GM12878 (cell line): ENCODE results near the gene MCCD1. TPM values are rescaled to one million over a fixed set of nuclear protein-coding genes. Genes with fewer than 3 reads are reported as not detected.

Source experiments
- CEBPB ChIP-seq, 2 experiments: fragments of 150-350 bp in 1 of 2; IDR thresholded peaks; 2 replicates each; pipeline ENCODE4 v1.6.1; 2012 to 2014; ENCODE audit warnings: low read depth in 2 of 2, low read length in 2 of 2, borderline replicate concordance in 1 of 2, inconsistent platforms in 1 of 2
- E2F4 ChIP-seq: IDR thresholded peaks from 2 replicates; pipeline ENCODE4 v1.6.1; 2012; ENCODE audit warnings: low read depth, low read length, improper control_type of control experiment
- FOXM1 ChIP-seq: IDR thresholded peaks from 2 replicates; pipeline ENCODE4 v1.6.1; 2012; ENCODE audit warnings: low read depth, mild to moderate bottlenecking, inconsistent platforms, low read length, moderate library complexity
- IKZF1 ChIP-seq: fragments of 450-650 bp; conservative IDR thresholded peaks from 2 replicates; pipeline ENCODE4 v1.6.1; 2017; ENCODE audit warnings: antibody characterized with exemption, mild to moderate bottlenecking
- NKRF ChIP-seq: fragments of 450-650 bp; conservative IDR thresholded peaks from 2 replicates; pipeline ENCODE4 v1.6.1; 2017; ENCODE audit warnings: mild to moderate bottlenecking, moderate library complexity
- POLR2AphosphoS5 ChIP-seq: IDR thresholded peaks from 2 replicates; pipeline ENCODE4 v1.6.1; 2011; ENCODE audit warnings: mild to moderate bottlenecking, low read length, inconsistent platforms
- ZBTB11 ChIP-seq: fragments of 450-650 bp; formaldehyde crosslinking; IDR thresholded peaks from 2 replicates; pipeline ENCODE4 v1.5.0; 2022; ENCODE audit warnings: mild to moderate bottlenecking, missing genetic modification characterization
- ZNF24 ChIP-seq: fragments of 450-650 bp; IDR thresholded peaks from 2 replicates; pipeline ENCODE4 v1.6.1; 2017; ENCODE audit warnings: antibody characterized with exemption, mild to moderate bottlenecking
- ZNF687 ChIP-seq: fragments of 450-650 bp; IDR thresholded peaks from 2 replicates; pipeline ENCODE4 v1.6.1; 2017; ENCODE audit warnings: mild to moderate bottlenecking, moderate library complexity
- polyA plus RNA-seq, 11 experiments: library from polyadenylated mRNA; depleted of rRNA in 4 of 11; unstranded in 6 of 11; stranded (reverse) in 5 of 11; fragments of >200 nt; fragmentation: Nextera tagmentation in 4 of 11; fragmentation: Illumina TruSeq in 1 of 11; extraction: Ambion mirVana in 4 of 11; extraction: Trizol in 1 of 11; gene quantifications; 1 replicate in 1 of 11; 2 replicates in 10 of 11; pipeline versions ENCODE4 v1.2.1 to v1.2.3, GENCODE V29; 2011 to 2016; ENCODE audit warnings: inconsistent platforms in 2 of 11, missing spikeins in 2 of 11, low read depth in 1 of 11
- total RNA-seq, 4 experiments: library from RNA; depleted of rRNA in 3 of 4; stranded (reverse); fragments of >200 nt in 3 of 4; fragmentation: Illumina TruSeq in 1 of 4; extraction: Trizol in 1 of 4; gene quantifications; 2 replicates each; pipeline versions ENCODE4 v1.2.1 to v1.2.3, GENCODE V29; 2013 to 2021
- TF ChIP-seq, protein P1 (sequence below): fragments of 450-650 bp; formaldehyde crosslinking; IDR thresholded peaks from 2 replicates; pipeline ENCODE4 v1.4.0; 2020; ENCODE audit warnings: mild to moderate bottlenecking, moderate library complexity

The MCCD1 gene
- total and polyA plus RNA-seq, 10 of the 15 experiments (the other 5 are each of a cell fraction or from before 2014, with no cell fraction given), result not detected

- TF ChIP-seq NKRF (no peak), IKZF1 (no peak), FOXM1 (0 out of 2 replicates have a peak, but pooled peaks have one; percentile 3), ZBTB11 (CRISPR knock-in tag) (no peak), CEBPB (IDR thresholded peaks at IDR 0.05; ENCODE audit: borderline replicate concordance in 1 of 2, low read depth in 2 of 2, low read length in 2 of 2) (no peak), ZNF687 (no peak), POLR2AphosphoS5 (peak; percentile 5; the same call in 1 of the 2 replicates), E2F4 (no peak), ZNF24 (no peak)
- TF ChIP-seq, protein P1, sequence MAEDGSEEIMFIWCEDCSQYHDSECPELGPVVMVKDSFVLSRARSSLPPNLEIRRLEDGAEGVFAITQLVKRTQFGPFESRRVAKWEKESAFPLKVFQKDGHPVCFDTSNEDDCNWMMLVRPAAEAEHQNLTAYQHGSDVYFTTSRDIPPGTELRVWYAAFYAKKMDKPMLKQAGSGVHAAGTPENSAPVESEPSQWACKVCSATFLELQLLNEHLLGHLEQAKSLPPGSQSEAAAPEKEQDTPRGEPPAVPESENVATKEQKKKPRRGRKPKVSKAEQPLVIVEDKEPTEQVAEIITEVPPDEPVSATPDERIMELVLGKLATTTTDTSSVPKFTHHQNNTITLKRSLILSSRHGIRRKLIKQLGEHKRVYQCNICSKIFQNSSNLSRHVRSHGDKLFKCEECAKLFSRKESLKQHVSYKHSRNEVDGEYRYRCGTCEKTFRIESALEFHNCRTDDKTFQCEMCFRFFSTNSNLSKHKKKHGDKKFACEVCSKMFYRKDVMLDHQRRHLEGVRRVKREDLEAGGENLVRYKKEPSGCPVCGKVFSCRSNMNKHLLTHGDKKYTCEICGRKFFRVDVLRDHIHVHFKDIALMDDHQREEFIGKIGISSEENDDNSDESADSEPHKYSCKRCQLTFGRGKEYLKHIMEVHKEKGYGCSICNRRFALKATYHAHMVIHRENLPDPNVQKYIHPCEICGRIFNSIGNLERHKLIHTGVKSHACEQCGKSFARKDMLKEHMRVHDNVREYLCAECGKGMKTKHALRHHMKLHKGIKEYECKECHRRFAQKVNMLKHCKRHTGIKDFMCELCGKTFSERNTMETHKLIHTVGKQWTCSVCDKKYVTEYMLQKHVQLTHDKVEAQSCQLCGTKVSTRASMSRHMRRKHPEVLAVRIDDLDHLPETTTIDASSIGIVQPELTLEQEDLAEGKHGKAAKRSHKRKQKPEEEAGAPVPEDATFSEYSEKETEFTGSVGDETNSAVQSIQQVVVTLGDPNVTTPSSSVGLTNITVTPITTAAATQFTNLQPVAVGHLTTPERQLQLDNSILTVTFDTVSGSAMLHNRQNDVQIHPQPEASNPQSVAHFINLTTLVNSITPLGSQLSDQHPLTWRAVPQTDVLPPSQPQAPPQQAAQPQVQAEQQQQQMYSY (CRISPR knock-in tag), result no peak
Measured at GRCh38 chr6:31528821-31529328, at the start of gene MCCD1 (continued).
